NB4 (cell line): Measurements from ENCODE around the gene CIAO2B.

Source experiments
- POLR2A ChIP-seq: IDR thresholded peaks from 2 replicates; pipeline ENCODE4 v1.6.1; 2011; ENCODE audit warnings: mild to moderate bottlenecking; ENCODE audit not compliant: insufficient read length; ENCODE audit errors: extremely low read depth
- TF ChIP-seq, protein P1 (sequence below): IDR thresholded peaks from one replicate; pipeline ENCODE4 v1.5.1; 2012; ENCODE audit warnings: low read depth, low read length

DNA sequence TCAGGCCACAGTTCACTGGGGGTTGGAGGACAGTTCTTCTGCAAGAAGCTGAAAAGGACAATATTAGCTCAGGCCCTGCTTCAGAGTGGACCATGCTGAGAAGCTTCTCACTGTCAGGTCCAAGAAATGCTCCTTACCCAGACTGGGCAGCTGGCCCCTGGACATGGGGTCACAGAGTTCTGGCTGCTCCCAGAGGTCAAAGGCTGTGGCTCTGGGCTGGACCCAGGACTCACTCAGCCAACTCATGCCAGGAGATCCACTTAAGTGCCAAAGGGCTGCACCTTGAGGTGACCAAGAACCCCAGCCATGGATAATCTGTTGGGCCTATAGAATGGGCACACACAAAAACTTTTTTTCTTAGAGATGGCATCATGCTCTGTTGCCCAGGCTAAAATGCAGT, 5.2 kb upstream of the CIAO2B start:
- TF ChIP-seq, protein P1, sequence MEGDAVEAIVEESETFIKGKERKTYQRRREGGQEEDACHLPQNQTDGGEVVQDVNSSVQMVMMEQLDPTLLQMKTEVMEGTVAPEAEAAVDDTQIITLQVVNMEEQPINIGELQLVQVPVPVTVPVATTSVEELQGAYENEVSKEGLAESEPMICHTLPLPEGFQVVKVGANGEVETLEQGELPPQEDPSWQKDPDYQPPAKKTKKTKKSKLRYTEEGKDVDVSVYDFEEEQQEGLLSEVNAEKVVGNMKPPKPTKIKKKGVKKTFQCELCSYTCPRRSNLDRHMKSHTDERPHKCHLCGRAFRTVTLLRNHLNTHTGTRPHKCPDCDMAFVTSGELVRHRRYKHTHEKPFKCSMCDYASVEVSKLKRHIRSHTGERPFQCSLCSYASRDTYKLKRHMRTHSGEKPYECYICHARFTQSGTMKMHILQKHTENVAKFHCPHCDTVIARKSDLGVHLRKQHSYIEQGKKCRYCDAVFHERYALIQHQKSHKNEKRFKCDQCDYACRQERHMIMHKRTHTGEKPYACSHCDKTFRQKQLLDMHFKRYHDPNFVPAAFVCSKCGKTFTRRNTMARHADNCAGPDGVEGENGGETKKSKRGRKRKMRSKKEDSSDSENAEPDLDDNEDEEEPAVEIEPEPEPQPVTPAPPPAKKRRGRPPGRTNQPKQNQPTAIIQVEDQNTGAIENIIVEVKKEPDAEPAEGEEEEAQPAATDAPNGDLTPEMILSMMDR, result no peak
- TF ChIP-seq POLR2A, result no peak
